A673 (cell line): ENCODE results near the gene ENDOU. TPM values are rescaled to one million over a fixed set of nuclear protein-coding genes. Genes with fewer than 3 reads are reported as not detected.
A peak's percentile ranks its signal among the peaks of the same experiment; 100 is the strongest.

Experiments used
- BruUV-seq: library from RNA; stranded (reverse); fragments of 400-500 nt; replicated peaks from 2 replicates; lab custom pipeline; 2021; lab: Mats Ljungman, UMichigan
- CTCF ChIA-PET: fragments of 300-600 bp; sonication (Branson Sonifier 250); formaldehyde crosslinking; loops from one replicate; lab custom pipeline; 2022; ENCODE audit warnings: antibody characterized with exemption; lab: Charles Lee
- POLR2A ChIA-PET: fragments of 300-600 bp; sonication (Branson Sonifier 250); formaldehyde crosslinking; loops from one replicate; lab custom pipeline; 2022; ENCODE audit warnings: antibody characterized with exemption; ENCODE audit not compliant: low non-redundant PET; lab: Charles Lee
- DNase-seq: peaks from one replicate; pipeline ENCODE4 v3.0.0-alpha.2; 2015; ENCODE audit warnings: low spot score
- H3K27ac ChIP-seq: fragments of 200-600 bp; sonication (generic); 2 replicates; pipeline ENCODE4 v1.5.1; 2016; ENCODE audit warnings: mixed run types, low read depth, mild to moderate bottlenecking, mixed read lengths, antibody characterized with exemption, low read length; ENCODE audit not compliant: poor library complexity, severe bottlenecking
- H3K27me3 ChIP-seq: fragments of 200-600 bp; sonication (generic); replicated peaks from 2 replicates; pipeline ENCODE4 v1.6.1; 2017; ENCODE audit warnings: mixed run types, low read depth, mild to moderate bottlenecking, mixed read lengths, antibody characterized with exemption, low read length; ENCODE audit not compliant: insufficient read depth, poor library complexity
- H3K36me3 ChIP-seq: fragments of 200-600 bp; sonication (generic); 2 replicates; pipeline ENCODE4 v1.6.1; 2016; ENCODE audit warnings: mixed run types, mild to moderate bottlenecking, mixed read lengths, antibody characterized with exemption, low read length; ENCODE audit not compliant: insufficient read depth, poor library complexity, severe bottlenecking
- H3K4me1 ChIP-seq: fragments of 200-600 bp; sonication (generic); 2 replicates; pipeline ENCODE4 v1.6.1; 2017; ENCODE audit warnings: mixed run types, mild to moderate bottlenecking, mixed read lengths, antibody characterized with exemption, low read length; ENCODE audit not compliant: insufficient read depth, poor library complexity, severe bottlenecking
- H3K4me3 ChIP-seq: fragments of 200-600 bp; sonication (generic); 2 replicates; pipeline ENCODE4 v1.5.1; 2016; ENCODE audit warnings: low read depth, mixed run types, mild to moderate bottlenecking, mixed read lengths, low read length; ENCODE audit not compliant: poor library complexity, severe bottlenecking
- H3K9me3 ChIP-seq: fragments of 200-600 bp; sonication (generic); 2 replicates; pipeline ENCODE4 v1.6.1; 2016; ENCODE audit warnings: mixed run types, low read depth, mild to moderate bottlenecking, mixed read lengths, antibody characterized with exemption, low read length; ENCODE audit not compliant: poor library complexity, severe bottlenecking
- CTCF ChIP-seq: fragments of 300-800, 200-600 bp; sonication (generic); conservative IDR thresholded peaks from 2 replicates; pipeline ENCODE4 v1.5.1; 2017; ENCODE audit warnings: low read depth, mild to moderate bottlenecking, antibody characterized with exemption, low read length, moderate library complexity, mixed read lengths
- EZH2 ChIP-seq: fragments of 200-600 bp; sonication (generic); IDR thresholded peaks from 2 replicates; pipeline ENCODE4 v1.6.1; 2017; ENCODE audit warnings: borderline replicate concordance, low read depth, mild to moderate bottlenecking, mixed read lengths, antibody characterized with exemption, low read length; ENCODE audit not compliant: poor library complexity, severe bottlenecking
- intact Hi-C: fragments of 100-400 bp; cut with micrococcal nuclease; formaldehyde crosslinking; loops from one replicate; pipeline ENCODE4 v1.10.0; 2022; ENCODE audit not compliant: unreplicated experiment
- total RNA-seq: library from RNA; stranded (reverse); gene quantifications from 2 replicates; pipeline ENCODE4 v1.2.3, GENCODE V29; 2021

The ENDOU gene
- total RNA-seq, 1 experiment from 2014 or later, result 0.58 TPM

DNA sequence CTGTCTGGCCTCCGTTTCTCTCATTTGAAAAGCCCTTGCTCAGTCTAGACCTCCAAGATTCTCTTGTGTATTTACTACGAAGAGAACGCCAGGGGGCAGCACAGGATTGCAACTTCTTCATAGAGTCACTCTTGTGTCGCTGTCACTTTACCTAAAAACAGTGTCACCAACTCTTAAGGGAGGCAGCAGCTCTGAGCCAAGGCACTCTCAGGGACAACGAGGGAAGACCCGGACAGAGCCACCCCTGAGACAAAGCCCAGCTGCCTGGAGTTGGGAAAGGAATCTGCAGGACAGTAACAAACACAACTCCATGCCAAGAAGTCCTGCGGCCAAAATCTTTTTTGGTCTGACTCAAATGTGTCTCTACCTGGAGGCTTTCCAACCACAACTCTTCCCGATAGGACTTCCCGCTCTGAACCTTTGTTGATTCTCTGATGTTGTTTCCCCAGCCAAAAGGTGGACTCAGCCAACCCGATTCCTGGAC, 9.9 kb downstream of the ENDOU start:
- TF ChIP-seq CTCF, result peak; percentile 81
- TF ChIP-seq EZH2, result no peak
- ChIA-PET CTCF (interaction anchor here (0.5 to 2.0 kb wide), 10 partner anchors 9 to 125 kb away, joined by 3 to 13 read pairs (median 4); partner anchors contain the start of genes RPAP3 and SLC48A1), POLR2A (interaction anchor here (0.6 kb wide), 1 partner anchor 64 kb away, joined by 3 read pairs; no protein-coding TSS in a partner anchor)
- Histone ChIP-seq H3K36me3 (no peaks in the 10 kb centered on the region), H3K27ac (no peak overlapping the region), H3K4me3 (no peak overlapping the region), H3K27me3 (no peaks in the 10 kb centered on the region), H3K4me1 (peaks cover 11% of the 10 kb centered on the region), H3K9me3 (no peaks in the 10 kb centered on the region)
- intact Hi-C loops, result loop anchor here (1.0 to 10.0 kb wide), 3 partner anchors 123 to 449 kb away; no protein-coding TSS in a partner anchor
- peak; percentile 89 for DNase-seq
- no TSS peak for BruUV-seq

DNA sequence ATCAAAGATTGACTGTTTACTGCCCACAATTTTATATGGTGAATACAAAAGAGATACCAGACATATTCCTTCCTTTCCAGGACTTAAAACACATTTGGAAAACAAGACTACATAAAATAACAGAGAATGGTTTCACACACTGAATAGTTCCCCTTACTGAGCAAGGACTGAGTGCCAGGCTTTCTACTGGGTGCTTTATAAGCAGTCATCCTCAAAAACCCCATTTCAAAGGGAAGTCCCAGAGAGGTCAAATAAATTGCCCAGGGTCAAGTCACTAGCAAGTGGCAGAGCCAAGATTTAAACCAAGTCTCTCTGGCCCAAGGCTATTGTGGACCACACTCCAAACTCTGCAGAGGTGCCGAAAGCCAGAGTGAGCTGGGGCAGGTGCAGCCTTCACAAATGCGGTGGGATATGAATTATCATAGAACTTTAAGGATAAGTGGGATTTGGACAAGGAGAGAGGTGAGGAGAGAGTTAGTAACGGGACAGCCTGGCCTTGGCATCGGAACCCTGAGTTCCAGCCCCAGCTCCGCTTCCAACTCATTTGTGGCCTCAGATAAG, 10.4 kb downstream of the ENDOU start:
- BruUV-seq, result no TSS peak
- Histone ChIP-seq H3K27ac (no peak overlapping the region), H3K27me3 (no peaks in the 10 kb centered on the region), H3K4me1 (peaks cover 11% of the 10 kb centered on the region), H3K9me3 (no peaks in the 10 kb centered on the region), H3K4me3 (no peak overlapping the region), H3K36me3 (no peaks in the 10 kb centered on the region)
- POLR2A ChIA-PET, result no interaction called here
- intact Hi-C loops, result loop anchor here (1.0 to 10.0 kb wide), 3 partner anchors 123 to 450 kb away; no protein-coding TSS in a partner anchor
- DNase-seq, result no peak
- CTCF ChIA-PET, result interaction anchor here (0.5 to 2.0 kb wide), 8 partner anchors 9 to 123 kb away, joined by 3 to 13 read pairs (median 4); partner anchors contain the start of genes RPAP3 and SLC48A1
- TF ChIP-seq CTCF, result no peak
- TF ChIP-seq EZH2, result no peak

GRCh38 chr12:47712171-47712570, 13.1 kb downstream of the ENDOU start:
- intact Hi-C loops, result loop anchor here (10.0 kb wide), 1 partner anchor 453 kb away; no protein-coding TSS in a partner anchor
- no peaks in the 10 kb centered on the region for H3K27me3 ChIP-seq
- H3K4me1 ChIP-seq, result peaks cover 4% of the 10 kb centered on the region
- ChIA-PET POLR2A (no interaction called here), CTCF (interaction anchor here (2.8 kb wide), 1 partner anchor 126 kb away, joined by 12 read pairs; no protein-coding TSS in a partner anchor)
- no TSS peak for BruUV-seq
- DNase-seq, result no peak
- H3K36me3 ChIP-seq, result no peaks in the 10 kb centered on the region
- TF ChIP-seq CTCF, result no peak
- TF ChIP-seq EZH2, result no peak
- no peak overlapping the region for H3K4me3 ChIP-seq
- no peak overlapping the region for H3K27ac ChIP-seq
- no peaks in the 10 kb centered on the region for H3K9me3 ChIP-seq
